ENCODE measurements around the gene ADAMTS16.

DNA sequence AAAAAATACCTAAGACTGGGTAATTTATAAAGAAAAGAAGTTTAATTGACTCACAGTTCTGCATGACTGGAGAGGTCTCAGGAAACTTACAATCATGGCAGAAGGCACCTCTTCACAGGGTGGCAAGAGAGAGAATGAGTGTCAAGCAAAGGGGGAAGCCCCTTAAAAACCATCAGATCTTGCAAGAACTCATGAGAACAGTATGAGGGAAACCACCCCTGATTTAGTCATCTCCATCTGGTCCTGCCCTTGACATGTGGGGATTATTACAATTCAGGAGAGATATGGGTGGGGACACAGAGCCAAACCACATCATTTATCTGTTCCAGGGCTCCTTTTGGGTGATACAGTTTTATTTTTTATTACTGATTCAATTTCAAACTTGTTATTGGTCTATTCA, 23.2 kb upstream of the ADAMTS16 start:
- no peak for TF ChIP-seq POLR2A (IDR thresholded peaks at IDR 0.05)
- TF ChIP-seq, protein P1, sequence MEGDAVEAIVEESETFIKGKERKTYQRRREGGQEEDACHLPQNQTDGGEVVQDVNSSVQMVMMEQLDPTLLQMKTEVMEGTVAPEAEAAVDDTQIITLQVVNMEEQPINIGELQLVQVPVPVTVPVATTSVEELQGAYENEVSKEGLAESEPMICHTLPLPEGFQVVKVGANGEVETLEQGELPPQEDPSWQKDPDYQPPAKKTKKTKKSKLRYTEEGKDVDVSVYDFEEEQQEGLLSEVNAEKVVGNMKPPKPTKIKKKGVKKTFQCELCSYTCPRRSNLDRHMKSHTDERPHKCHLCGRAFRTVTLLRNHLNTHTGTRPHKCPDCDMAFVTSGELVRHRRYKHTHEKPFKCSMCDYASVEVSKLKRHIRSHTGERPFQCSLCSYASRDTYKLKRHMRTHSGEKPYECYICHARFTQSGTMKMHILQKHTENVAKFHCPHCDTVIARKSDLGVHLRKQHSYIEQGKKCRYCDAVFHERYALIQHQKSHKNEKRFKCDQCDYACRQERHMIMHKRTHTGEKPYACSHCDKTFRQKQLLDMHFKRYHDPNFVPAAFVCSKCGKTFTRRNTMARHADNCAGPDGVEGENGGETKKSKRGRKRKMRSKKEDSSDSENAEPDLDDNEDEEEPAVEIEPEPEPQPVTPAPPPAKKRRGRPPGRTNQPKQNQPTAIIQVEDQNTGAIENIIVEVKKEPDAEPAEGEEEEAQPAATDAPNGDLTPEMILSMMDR (IDR thresholded peaks at IDR 0.05), result no peak
